Measurements from ENCODE around the gene HSPB7. TPM values are rescaled to one million over a fixed set of nuclear protein-coding genes. Genes with fewer than 3 reads are reported as not detected.

HSPB7 gene
- total RNA-seq, 4 donors from 2014 or later = 1.1 to 11.8 (median 3.7) TPM

DNA sequence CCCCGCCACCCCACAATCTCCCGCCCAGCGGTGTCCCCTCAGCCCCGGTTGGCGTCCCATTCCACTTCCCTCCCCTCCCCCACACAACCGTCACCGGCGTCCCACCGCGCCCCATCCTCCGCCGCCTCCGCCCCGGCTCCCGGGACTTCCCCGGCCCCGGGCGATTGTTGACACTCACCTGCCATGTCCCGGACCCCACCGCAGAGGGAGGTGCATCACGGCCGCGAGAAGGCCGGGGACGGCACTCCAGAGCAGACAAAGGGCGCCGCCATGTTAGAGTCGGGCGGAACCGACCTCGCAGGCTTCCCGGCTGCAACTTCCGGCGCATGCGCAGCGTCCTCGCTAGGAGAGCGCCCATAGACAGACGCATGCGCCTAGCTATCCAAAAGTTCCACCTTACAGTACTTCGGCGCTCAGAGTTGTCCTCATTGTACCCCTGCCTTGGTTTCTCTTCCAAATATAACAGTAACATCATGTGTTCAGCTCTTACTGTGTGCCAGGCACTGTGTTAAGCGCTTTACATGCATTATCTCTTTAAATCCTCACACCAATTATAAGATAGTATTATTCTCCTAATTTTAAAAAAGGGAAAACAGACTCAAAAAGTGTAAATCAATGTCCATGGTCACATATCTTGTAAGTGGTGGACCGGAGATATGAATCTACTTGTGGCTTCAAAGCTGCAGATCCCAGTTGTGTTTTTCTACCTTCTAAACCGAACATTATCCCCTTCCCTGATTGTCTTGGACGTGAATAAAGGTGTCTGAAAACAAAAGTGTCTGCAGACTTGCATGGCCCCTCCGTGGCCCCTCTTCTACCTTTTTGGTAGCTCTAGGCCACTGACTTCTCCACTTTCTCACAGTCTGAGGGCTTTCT, 41.8 kb downstream of the HSPB7 start, which contains the start of gene ZBTB17:
Gene ZBTB17, minus strand, starts transcription at position 297 of the 876 bp plus-strand sequence. CDS start 27,606 bp downstream, outside the sequence.
- peak; percentile 37 for DNase-seq
- Histone ChIP-seq H3K9me3 (no peaks in the 10 kb centered on the region), H3K4me3 (peak within 1 kb of the TSS; percentile 65 to 95 (median 92)), H3K27me3 (no peaks in the 10 kb centered on the region), H3K27ac (peak within 1 kb of the TSS; percentile 89 to 94 (median 91)), H3K4me1 (peaks cover 14 to 38% (median 14%) of the 10 kb centered on the region in 3 donors), H3K36me3 (peaks cover 0 to 18% (median 5%) of the 10 kb centered on the region in 3 donors)
- TF ChIP-seq POLR2A (IDR thresholded peaks at IDR 0.05) = peak in 3 of 4 donors; percentile 62 to 82 (median 74)
- TF ChIP-seq, protein P1, sequence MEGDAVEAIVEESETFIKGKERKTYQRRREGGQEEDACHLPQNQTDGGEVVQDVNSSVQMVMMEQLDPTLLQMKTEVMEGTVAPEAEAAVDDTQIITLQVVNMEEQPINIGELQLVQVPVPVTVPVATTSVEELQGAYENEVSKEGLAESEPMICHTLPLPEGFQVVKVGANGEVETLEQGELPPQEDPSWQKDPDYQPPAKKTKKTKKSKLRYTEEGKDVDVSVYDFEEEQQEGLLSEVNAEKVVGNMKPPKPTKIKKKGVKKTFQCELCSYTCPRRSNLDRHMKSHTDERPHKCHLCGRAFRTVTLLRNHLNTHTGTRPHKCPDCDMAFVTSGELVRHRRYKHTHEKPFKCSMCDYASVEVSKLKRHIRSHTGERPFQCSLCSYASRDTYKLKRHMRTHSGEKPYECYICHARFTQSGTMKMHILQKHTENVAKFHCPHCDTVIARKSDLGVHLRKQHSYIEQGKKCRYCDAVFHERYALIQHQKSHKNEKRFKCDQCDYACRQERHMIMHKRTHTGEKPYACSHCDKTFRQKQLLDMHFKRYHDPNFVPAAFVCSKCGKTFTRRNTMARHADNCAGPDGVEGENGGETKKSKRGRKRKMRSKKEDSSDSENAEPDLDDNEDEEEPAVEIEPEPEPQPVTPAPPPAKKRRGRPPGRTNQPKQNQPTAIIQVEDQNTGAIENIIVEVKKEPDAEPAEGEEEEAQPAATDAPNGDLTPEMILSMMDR (IDR thresholded peaks at IDR 0.05) = peak in 2 of 6 experiments; percentile 6 to 44
- intact Hi-C loops (cut with DNase I) = no loop called here
- 16 to 33% methylated on average over 10 to 20 of the region's 47 CpGs for WGBS, 2 donors

DNA sequence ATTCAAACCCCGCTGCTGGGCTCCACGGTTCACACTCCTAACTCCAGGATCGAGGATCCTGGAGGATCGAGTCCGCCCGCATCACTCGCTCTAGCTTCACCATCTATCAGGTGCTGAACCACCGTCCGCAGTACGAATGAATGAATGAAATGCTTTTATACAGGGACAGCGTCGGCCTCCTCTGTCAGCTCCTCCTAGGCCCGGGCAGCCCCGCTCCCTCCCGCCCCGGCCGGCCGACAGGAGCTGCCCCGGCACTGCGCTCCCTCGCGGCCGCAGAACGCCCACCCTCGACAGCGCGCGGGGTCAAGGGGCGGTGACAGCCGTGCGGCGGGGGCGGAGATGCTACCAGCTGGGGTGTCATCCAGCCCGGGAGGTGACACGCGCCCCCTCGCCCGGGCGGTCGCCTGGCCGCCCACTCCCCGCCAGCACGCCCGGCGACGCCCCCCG, 42.5 kb downstream of the HSPB7 start:
- Histone ChIP-seq H3K27me3 (no peaks in the 10 kb centered on the region), H3K9me3 (no peaks in the 10 kb centered on the region), H3K27ac (peak overlapping the region; percentile 89 to 94 (median 91)), H3K4me3 (peak overlapping the region; percentile 65 to 95 (median 92)), H3K36me3 (peaks cover 0 to 24% (median 5%) of the 10 kb centered on the region in 3 donors), H3K4me1 (peaks cover 14 to 38% (median 14%) of the 10 kb centered on the region in 3 donors)
- DNase-seq = no peak
- intact Hi-C loops (cut with DNase I) = no loop called here
- TF ChIP-seq, protein P1 (IDR thresholded peaks at IDR 0.05) = no peak
- no peak for TF ChIP-seq POLR2A (IDR thresholded peaks at IDR 0.05)
- WGBS, 2 donors = 0 to 1% methylated on average over 1 to 13 of the region's 47 CpGs

DNA sequence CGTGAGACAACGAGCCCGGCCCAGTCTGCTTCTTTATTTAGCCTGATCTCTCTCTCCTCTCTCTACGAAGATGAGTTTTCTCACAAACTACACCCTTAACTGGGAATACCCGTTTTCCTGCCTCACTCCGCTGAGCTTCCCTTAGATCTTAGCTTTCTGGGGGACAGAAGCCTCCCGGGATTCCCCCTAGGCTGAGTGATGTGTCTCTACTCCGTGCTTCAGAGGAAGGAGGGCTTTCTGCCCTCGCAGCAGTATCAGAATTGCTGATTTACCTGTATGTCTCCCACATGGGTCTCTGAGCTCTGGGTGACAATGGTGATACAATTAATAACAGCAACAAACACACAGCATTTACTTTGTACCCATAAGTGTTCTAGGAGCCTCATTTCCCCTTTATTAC, 43.0 kb downstream of the HSPB7 start:
- peak overlapping the region; percentile 65 to 95 (median 92) for H3K4me3 ChIP-seq

DNA sequence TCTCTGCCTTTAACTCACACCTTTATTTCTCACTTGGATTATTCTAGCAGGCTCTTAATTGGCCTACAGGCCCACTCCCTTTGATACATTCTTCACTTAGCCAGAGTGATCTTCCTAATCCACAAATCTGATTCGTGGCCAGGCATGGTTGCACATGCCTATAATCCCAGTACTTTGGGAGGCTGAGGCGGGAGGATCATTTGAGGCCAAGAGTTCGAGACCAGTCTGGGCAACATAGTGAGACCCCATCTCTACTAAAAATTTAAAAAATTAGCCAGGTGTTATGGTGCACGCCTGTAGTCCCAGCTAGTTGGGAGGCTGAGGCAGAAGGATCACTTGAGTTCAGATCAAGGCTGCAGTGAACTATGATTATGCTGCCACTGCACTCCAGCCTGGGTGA, 44.1 kb downstream of the HSPB7 start:
- peaks cover 14 to 38% (median 14%) of the 10 kb centered on the region in 3 donors for H3K4me1 ChIP-seq
- intact Hi-C loops (cut with DNase I) = no loop called here
- no peak overlapping the region for H3K27ac ChIP-seq
- H3K27me3 ChIP-seq = no peaks in the 10 kb centered on the region
- H3K36me3 ChIP-seq = peaks cover 10 to 40% (median 10%) of the 10 kb centered on the region in 3 donors
- 81 to 82% methylated on average over 3 to 4 of the region's 4 CpGs for WGBS, 2 donors
- no peaks in the 10 kb centered on the region for H3K9me3 ChIP-seq
- H3K4me3 ChIP-seq = no peak overlapping the region
- DNase-seq = no peak
- no peak for TF ChIP-seq POLR2A (IDR thresholded peaks at IDR 0.05)
- TF ChIP-seq, protein P1 (IDR thresholded peaks at IDR 0.05) = no peak

More for the DNA sequence above, 43.0 kb downstream of the HSPB7 start:
- no peak for DNase-seq
- no peaks in the 10 kb centered on the region for H3K27me3 ChIP-seq
- H3K4me1 ChIP-seq = peaks cover 14 to 38% (median 14%) of the 10 kb centered on the region in 3 donors
- H3K27ac ChIP-seq = peak overlapping the region; percentile 89 to 94 (median 91)
- peaks cover 4 to 29% (median 5%) of the 10 kb centered on the region in 3 donors for H3K36me3 ChIP-seq
- WGBS, 2 donors = 36 to 39% methylated on average over 9 of the region's 9 CpGs
- intact Hi-C loops (cut with DNase I) = no loop called here
- no peaks in the 10 kb centered on the region for H3K9me3 ChIP-seq
- no peak for TF ChIP-seq POLR2A (IDR thresholded peaks at IDR 0.05)
- TF ChIP-seq, protein P1 (IDR thresholded peaks at IDR 0.05) = no peak

DNA sequence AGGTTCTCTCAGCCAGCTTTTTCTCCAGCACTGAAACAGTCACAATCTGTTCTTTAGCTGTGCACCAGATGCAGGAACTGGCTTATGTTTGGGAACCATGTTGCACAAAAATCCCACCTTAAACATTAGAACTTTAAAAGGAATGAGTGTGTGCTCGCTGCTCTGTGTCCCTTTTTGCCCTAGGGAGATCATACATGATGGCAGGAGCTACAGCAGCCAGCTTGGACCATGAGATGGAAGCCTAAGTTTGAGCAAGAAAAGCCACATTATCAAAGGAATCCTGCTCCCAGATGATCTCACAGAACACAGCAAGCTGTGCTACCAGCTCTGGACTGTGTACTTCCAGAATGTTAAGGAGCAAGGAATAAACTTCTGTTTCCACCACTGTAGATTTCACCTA, 45.4 kb downstream of the HSPB7 start:
- H3K36me3 ChIP-seq = peaks cover 10 to 51% (median 10%) of the 10 kb centered on the region in 3 donors
- no peaks in the 10 kb centered on the region for H3K9me3 ChIP-seq
- no peak for DNase-seq
- intact Hi-C loops (cut with DNase I) = no loop called here
- H3K27me3 ChIP-seq = no peaks in the 10 kb centered on the region
- no peak for TF ChIP-seq POLR2A (IDR thresholded peaks at IDR 0.05)
- TF ChIP-seq, protein P1 (IDR thresholded peaks at IDR 0.05) = no peak
- peaks cover 14 to 46% (median 14%) of the 10 kb centered on the region in 3 donors for H3K4me1 ChIP-seq
- WGBS, 2 donors = 86% methylated on average over 1 of the region's 1 CpG; no CpG with 5 or more reads in 1 of the 2 donors
- no peak overlapping the region for H3K27ac ChIP-seq
- H3K4me3 ChIP-seq = no peak overlapping the region

All from esophagus squamous epithelium (tissue), 5 donors.